GM20000 (cell line): ENCODE data around the gene TMEM59L.
A peak's percentile ranks its signal among the peaks of the same experiment; 100 is the strongest.

Experiments
- DNase-seq: peaks from one replicate; pipeline ENCODE4 v3.0.0; 2012; ENCODE audit warnings: low spot score
- TF ChIP-seq, protein P1 (sequence below): IDR thresholded peaks from 2 replicates; pipeline ENCODE4 v1.5.1; 2012; ENCODE audit warnings: mild to moderate bottlenecking, control low read depth; ENCODE audit errors: extremely low read depth, missing control alignments

Gene TMEM59L

DNA sequence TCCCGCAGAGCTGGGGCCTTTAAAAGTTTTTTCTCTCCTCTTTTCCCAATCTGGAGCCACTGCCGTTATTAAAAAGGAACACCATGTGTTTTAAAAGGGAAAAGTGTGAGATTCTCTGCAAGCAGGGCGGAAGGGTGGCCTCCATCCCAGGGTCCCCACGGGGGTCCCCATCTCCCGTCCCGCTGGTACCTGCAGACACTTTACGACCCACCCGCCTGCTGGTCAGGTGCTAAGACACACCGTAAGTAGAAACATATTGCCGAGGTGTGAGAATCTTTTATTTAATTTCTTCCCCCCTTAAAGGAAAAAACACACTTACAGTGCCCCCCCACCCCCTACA is 7.9 kb upstream of the TMEM59L start:
- peak; percentile 42 for DNase-seq
- TF ChIP-seq, protein P1, sequence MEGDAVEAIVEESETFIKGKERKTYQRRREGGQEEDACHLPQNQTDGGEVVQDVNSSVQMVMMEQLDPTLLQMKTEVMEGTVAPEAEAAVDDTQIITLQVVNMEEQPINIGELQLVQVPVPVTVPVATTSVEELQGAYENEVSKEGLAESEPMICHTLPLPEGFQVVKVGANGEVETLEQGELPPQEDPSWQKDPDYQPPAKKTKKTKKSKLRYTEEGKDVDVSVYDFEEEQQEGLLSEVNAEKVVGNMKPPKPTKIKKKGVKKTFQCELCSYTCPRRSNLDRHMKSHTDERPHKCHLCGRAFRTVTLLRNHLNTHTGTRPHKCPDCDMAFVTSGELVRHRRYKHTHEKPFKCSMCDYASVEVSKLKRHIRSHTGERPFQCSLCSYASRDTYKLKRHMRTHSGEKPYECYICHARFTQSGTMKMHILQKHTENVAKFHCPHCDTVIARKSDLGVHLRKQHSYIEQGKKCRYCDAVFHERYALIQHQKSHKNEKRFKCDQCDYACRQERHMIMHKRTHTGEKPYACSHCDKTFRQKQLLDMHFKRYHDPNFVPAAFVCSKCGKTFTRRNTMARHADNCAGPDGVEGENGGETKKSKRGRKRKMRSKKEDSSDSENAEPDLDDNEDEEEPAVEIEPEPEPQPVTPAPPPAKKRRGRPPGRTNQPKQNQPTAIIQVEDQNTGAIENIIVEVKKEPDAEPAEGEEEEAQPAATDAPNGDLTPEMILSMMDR = no peak

DNA sequence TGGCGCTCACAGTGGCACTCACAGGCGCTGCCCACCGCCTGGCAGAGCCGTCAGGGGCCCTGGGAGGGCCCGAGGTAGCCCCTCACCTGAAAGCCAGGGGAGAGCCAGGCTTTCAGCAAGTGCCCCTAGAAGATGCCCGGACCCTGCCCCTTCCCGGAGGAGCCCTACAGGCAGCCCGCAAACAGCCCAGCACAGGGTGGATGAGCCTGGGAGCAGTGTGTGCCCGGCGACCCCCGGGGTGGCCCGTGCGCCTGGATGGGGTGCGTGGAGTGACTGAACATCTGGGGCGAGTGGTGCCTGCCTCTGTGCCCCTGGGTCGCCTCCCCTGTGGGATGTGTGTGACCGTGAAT is 7.5 kb upstream of the TMEM59L start:
- TF ChIP-seq, protein P1 = no peak
- DNase-seq = peak; percentile 37

DNA sequence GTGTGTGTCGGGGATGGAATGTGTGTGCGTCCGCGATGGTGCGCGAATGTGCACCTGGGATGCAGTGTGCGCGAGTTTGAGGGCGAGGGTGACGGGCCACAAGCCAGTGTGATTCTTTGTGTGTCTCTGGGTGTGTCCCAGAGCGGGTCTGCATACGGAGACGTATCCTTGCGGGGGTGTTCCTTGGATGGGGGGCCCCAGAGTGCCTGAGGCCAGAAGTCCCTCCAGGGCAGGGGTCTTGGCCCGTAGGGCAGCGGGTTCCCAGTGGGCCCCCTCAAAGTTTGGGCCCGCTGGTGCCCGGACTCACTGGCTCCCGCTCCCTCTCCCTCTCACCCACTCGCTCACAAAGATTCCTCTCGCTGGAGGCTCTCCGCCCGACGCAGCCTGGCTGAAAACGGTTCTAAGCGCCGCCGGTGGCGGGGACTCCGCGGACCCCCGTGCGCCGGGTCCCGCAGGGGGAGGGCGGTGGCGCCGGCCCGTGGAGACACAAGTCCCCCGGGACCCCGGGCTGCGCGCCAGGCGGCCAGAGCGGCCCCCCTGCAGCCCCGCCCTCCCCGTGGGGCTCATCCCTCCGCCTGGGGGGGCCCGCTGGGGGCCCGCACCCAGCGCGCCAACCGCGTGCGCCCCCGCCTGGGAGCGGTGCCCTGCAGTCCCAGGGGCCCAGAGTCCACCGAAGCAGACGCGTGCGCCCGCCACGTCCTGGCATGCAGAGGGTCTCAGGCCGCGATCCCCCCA is 7.0 kb upstream of the TMEM59L start:
- TF ChIP-seq, protein P1 = no peak
- peak; percentile 49 for DNase-seq

DNA sequence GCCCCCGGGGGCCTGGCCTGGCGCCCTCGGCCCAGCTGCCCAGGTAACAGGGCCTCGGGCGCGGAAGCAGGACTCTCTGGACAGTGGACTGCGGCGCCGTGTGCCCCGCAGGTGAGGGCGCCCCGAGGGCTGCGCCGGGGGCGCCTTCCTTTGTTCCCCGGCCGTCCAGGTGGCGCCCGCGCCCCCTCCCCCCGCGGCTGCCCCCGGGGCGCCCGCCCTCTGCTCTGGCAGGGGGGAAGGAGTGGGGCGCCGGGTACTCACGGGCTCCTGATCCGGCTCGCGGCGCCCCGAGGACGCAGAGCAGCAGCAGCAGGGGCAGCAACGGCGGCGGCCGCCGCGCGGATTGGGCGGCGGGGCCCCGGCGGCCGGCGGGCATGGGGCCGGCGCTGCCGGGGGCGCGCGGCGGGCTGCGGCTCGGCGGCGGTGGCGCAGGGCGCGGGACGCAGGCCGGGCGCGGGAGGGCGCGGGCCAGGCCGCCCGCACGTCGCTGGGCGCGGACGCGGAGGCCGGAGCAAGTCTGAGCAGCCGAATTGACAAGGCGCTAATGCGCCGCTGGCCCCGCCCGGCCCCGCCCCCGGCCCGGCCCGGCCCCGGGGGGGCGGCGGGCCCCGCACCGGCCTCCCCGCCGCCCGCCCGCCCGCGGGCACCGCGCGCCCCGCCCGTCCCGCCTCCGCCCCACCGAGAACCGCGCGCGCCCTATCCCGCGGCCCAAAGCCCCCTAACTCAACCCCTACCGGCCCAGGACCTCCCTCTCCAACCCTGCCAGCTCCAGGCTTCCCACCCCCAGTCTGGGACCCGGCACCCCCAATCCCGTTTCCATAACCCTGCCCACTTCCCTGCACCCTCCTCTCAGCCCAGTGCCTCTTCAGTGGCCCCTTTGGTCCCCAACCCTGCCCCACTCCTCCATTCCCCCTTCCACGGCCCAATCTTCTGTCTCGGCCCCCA is 6.1 kb upstream of the TMEM59L start, which contains the start of gene CRLF1:
CRLF1 (minus strand) TSS at position 519 of the 945 bp plus-strand sequence; CDS start at position 376, 143 bp downstream.
- TF ChIP-seq, protein P1 = no peak
- no peak for DNase-seq

DNA sequence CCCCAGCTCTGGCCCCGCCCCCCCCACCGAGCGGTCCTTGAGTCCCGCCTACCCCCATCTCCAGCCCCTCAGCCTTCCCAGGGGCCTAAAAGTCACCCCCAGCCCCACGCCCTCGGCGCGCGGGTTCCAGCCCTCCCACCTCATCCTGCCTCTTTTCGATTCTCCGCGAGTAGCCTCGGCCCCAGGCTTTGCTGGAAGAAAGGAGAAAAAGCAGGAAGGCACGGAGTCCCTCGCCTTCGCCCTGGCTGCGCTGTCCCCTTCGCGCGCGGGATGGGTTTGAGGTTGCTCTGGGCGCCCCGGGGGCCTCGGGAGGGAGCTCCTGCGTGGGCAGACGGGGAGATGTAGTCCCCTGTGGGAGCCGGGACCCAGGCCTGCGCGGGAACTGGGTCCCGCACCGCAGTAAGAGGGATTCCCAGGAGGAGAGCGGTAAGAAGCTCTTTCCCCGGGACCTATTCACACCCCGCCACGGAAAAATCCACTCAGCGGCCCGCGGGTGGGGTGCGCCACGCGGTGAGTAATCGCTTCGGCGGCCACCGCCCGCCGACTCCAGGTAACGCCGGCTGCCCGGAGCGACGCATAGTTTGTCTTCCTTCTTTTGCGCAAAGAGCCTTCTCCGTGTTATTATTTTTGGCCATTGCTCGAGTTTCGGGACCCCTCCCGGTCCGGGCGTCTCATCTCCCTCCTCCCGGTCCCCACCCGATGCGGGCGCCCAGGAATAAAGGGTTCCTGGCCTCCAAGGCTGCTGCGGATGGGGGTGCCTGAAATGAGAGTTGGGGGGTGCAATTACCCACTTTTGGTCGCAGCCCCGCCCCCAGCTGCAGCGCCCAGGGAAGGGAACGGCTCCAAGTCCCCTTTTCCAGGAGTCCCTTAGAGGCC is 5.2 kb upstream of the TMEM59L start:
- TF ChIP-seq, protein P1 = no peak
- DNase-seq = no peak

DNA sequence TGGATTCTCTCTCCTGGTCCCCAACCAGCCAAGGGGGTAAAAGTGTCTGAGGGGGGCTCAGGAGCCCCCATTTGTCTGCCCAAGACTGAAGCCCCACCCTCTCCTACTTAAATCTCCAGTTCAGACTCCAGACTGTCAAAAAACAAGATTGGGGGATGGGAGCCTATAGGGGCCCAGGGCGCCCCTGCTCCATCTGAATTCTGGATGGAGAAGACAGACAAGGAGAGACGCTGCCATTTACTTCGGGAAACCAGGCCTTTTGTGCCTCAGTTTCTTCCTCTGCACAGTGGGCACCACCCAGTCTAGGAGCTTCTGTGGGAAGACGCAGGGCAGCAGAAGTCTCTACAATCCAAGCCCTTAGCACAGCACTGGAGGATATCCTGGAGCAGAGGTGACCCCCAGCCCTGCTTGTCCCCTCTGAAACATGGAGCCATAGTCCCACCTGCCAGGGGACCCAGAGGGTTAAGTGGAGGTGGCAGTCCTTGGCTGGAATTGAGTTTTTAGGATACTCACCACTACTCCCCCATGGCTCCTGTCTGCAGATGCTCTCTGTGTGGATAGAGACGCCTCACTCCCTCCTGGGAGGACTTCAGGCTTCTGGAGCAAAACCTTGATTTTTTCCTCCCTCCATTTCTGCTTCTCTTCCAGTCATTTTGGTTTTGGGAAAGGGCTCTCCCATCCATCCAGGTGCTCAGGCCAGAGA is 4.4 kb upstream of the TMEM59L start:
- no peak for DNase-seq
- TF ChIP-seq, protein P1 = no peak
